Left lobe of liver (tissue), 2 donors: ENCODE measurements around the gene GDNF. TPM values are rescaled to one million over a fixed set of nuclear protein-coding genes. Genes with fewer than 3 reads are reported as not detected.
"Not testable (repeated sequence)": the region's sequence is repeated elsewhere in the genome, so short reads cannot be mapped to it uniquely, and the experiment has no call there.

ENCODE experiments used
- ATAC-seq: fragments of 200-7000 bp; cut with Tn5 transposase; one replicate; pipeline ENCODE4 v1.9.1; 2020; ENCODE audit warnings: mild to moderate bottlenecking, moderate library complexity
- DNase-seq: peaks from one replicate; pipeline ENCODE4 v3.0.0-alpha.2; 2020; ENCODE audit warnings: low spot score
- total RNA-seq: library from RNA; stranded (reverse); gene quantifications from one replicate; pipeline ENCODE4 v1.2.1, GENCODE V29; 2021
- donor health status: DM: no; HTN: no; CAD: no; lungs with moderate emphysema.
- donor health status: DM: no; HTN: yes; CAD: no.

The GDNF gene
- total RNA-seq, 1 donor from 2014 or later = 0.18 TPM

- ATAC-seq (no peak), DNase-seq (no peak)
Observed at GRCh38 chr5:37787742-37788141, 52.1 kb downstream of the GDNF start.

GRCh38 chr5:37786862-37787519 is 52.9 kb downstream of the GDNF start:
- no peak for ATAC-seq
- no peak for DNase-seq

- DNase-seq (no peak), ATAC-seq (no peak)
Observed at GRCh38 chr5:37786416-37786815, 53.4 kb downstream of the GDNF start.

GRCh38 chr5:37781409-37781808 is 58.4 kb downstream of the GDNF start:
- not testable (repeated sequence) for DNase-seq, ATAC-seq

GRCh38 chr5:37777432-37778130 is 62.3 kb downstream of the GDNF start:
- ATAC-seq = no peak
- no peak for DNase-seq

GRCh38 chr5:37776826-37777225 is 63.0 kb downstream of the GDNF start:
- no peak for ATAC-seq
- no peak for DNase-seq

GRCh38 chr5:37774912-37775483 is 64.8 kb downstream of the GDNF start:
- DNase-seq = no peak
- no peak for ATAC-seq

- ATAC-seq (no peak), DNase-seq (no peak)
Observed at GRCh38 chr5:37773809-37774208, 66.0 kb downstream of the GDNF start.

- no peak for ATAC-seq
- DNase-seq = no peak
Observed at GRCh38 chr5:37772255-37772654, 67.6 kb downstream of the GDNF start.

- DNase-seq (no peak), ATAC-seq (no peak)
Observed at GRCh38 chr5:37771731-37772130, 68.1 kb downstream of the GDNF start.

- ATAC-seq (peak; percentile 77), DNase-seq (peak; percentile 88)
Observed at GRCh38 chr5:37771203-37771611, 68.6 kb downstream of the GDNF start.

GRCh38 chr5:37770786-37771185 is 69.1 kb downstream of the GDNF start:
- ATAC-seq (no peak), DNase-seq (no peak)

- DNase-seq (peak; percentile 84), ATAC-seq (peak; percentile 77)
Observed at GRCh38 chr5:37769840-37770239, 70.0 kb downstream of the GDNF start.

- peak; percentile 72 for ATAC-seq
- DNase-seq = peak; percentile 80
Observed at GRCh38 chr5:37769108-37769507, 70.7 kb downstream of the GDNF start.

GRCh38 chr5:37768371-37768770 is 71.5 kb downstream of the GDNF start:
- DNase-seq = no peak
- no peak for ATAC-seq

- DNase-seq (no peak), ATAC-seq (no peak)
Observed at GRCh38 chr5:37767961-37768360, 71.9 kb downstream of the GDNF start.

- no peak for ATAC-seq
- no peak for DNase-seq
Observed at GRCh38 chr5:37767251-37767650, 72.6 kb downstream of the GDNF start.
